HG02970 (cell line): ENCODE results near the gene E4F1.

ENCODE experiments used
- ATAC-seq: cut with Tn5 transposase; IDR thresholded peaks from one replicate; pipeline ENCODE4 v1.9.1; 2021; ENCODE audit warnings: mild to moderate bottlenecking, moderate library complexity, moderate number of reproducible peaks; ENCODE audit not compliant: unreplicated experiment, low FRiP score

The E4F1 gene

GRCh38 chr16:2205967-2206313 is 17.5 kb upstream of the E4F1 start:
- peak; percentile 6 for ATAC-seq

- no peak for ATAC-seq
Observed at GRCh38 chr16:2206420-2206779, 17.0 kb upstream of the E4F1 start.

- ATAC-seq, result no peak
Observed at GRCh38 chr16:2206780-2207433, 16.5 kb upstream of the E4F1 start.

- ATAC-seq, result no peak
Observed at GRCh38 chr16:2207872-2208271, 15.5 kb upstream of the E4F1 start.

GRCh38 chr16:2208308-2208707 is 15.1 kb upstream of the E4F1 start:
- no peak for ATAC-seq

GRCh38 chr16:2208772-2209171 is 14.6 kb upstream of the E4F1 start:
- ATAC-seq, result no peak

- ATAC-seq, result no peak
Observed at GRCh38 chr16:2209258-2210008, 14.0 kb upstream of the E4F1 start.

GRCh38 chr16:2210009-2210332 is 13.4 kb upstream of the E4F1 start:
- no peak for ATAC-seq

- ATAC-seq, result no peak
Observed at GRCh38 chr16:2210386-2211365, 12.7 kb upstream of the E4F1 start, which contains the start of gene BRICD5. TSS of gene BRICD5 (minus strand) at chr16:2210863. CDS start at chr16:2210833, 30 bp downstream.

- ATAC-seq, result no peak
Observed at GRCh38 chr16:2211923-2212347, 11.5 kb upstream of the E4F1 start.

- ATAC-seq, result no peak
Observed at GRCh38 chr16:2212362-2213324, 10.7 kb upstream of the E4F1 start.

GRCh38 chr16:2213817-2214718 is 9.3 kb upstream of the E4F1 start:
- no peak for ATAC-seq

GRCh38 chr16:2214719-2214968 is 8.7 kb upstream of the E4F1 start, which contains the start of gene PGP:
TSS of gene PGP (minus strand) at chr16:2214840. CDS start at chr16:2214777, 63 bp downstream.
- peak; percentile 87 for ATAC-seq

GRCh38 chr16:2216330-2216729 is 7.1 kb upstream of the E4F1 start:
- ATAC-seq, result no peak

- ATAC-seq, result peak; percentile 27
Observed at GRCh38 chr16:2223942-2224486, 623 bp downstream of the E4F1 start.

- no peak for ATAC-seq
Observed at GRCh38 chr16:2226245-2226793, 2.9 kb downstream of the E4F1 start.

GRCh38 chr16:2226918-2227317 is 3.5 kb downstream of the E4F1 start:
- no peak for ATAC-seq

- no peak for ATAC-seq
Observed at GRCh38 chr16:2228161-2228824, 4.9 kb downstream of the E4F1 start.
